OCI-LY1 (cell line): ENCODE measurements around the gene TRIM54.
"Not testable (repeated sequence)": the region's sequence is repeated elsewhere in the genome, so short reads cannot be mapped to it uniquely, and the experiment has no call there.

Experiments
- CTCF ChIP-seq: fragments of 200-600 bp; sonication (generic), shearing (Covaris generic); IDR thresholded peaks from 2 replicates; pipeline ENCODE4 v1.5.1; 2017; ENCODE audit warnings: mild to moderate bottlenecking, antibody characterized with exemption, low read length, moderate library complexity, mixed read lengths
- EZH2 ChIP-seq: fragments of 200-600 bp; sonication (generic), shearing (Covaris generic); IDR thresholded peaks from 2 replicates; pipeline ENCODE4 v1.8.0; 2017; ENCODE audit warnings: borderline replicate concordance, mixed run types, mild to moderate bottlenecking, antibody characterized with exemption, low read length, moderate library complexity, mixed read lengths

GRCh38 chr2:27268296-27268695 is 13.9 kb upstream of the TRIM54 start:
- TF ChIP-seq CTCF, EZH2: not testable (repeated sequence)
